DMS79 treated with DMSO at 0.1 percent for 48 hours (cell line): Measurements from ENCODE around the gene MARVELD1.

Experiments used
- DNase-seq: peaks from one replicate; lab custom pipeline; 2025; lab: John Stamatoyannopoulos, UW

Gene MARVELD1

GRCh38 chr10:97755718-97756117, 42.2 kb downstream of the MARVELD1 start:
- no peak for DNase-seq

GRCh38 chr10:97757471-97757870, 43.9 kb downstream of the MARVELD1 start:
- no peak for DNase-seq

- peak; percentile 5 for DNase-seq
Observed at GRCh38 chr10:97759158-97759887, 45.8 kb downstream of the MARVELD1 start.

GRCh38 chr10:97759946-97760345, 46.4 kb downstream of the MARVELD1 start:
- DNase-seq = no peak

- no peak for DNase-seq
Observed at GRCh38 chr10:97760461-97761257, 47.1 kb downstream of the MARVELD1 start.

- DNase-seq = no peak
Observed at GRCh38 chr10:97761331-97761865, 47.9 kb downstream of the MARVELD1 start.

GRCh38 chr10:97762056-97762455, 48.5 kb downstream of the MARVELD1 start:
- no peak for DNase-seq

- DNase-seq = no peak
Observed at GRCh38 chr10:97762816-97763215, 49.3 kb downstream of the MARVELD1 start.

GRCh38 chr10:97763411-97763810, 49.9 kb downstream of the MARVELD1 start:
- no peak for DNase-seq

- no peak for DNase-seq
Observed at GRCh38 chr10:97763947-97764346, 50.4 kb downstream of the MARVELD1 start.

- DNase-seq = no peak
Observed at GRCh38 chr10:97764519-97764931, 51.0 kb downstream of the MARVELD1 start.

GRCh38 chr10:97765201-97765600, 51.7 kb downstream of the MARVELD1 start:
- no peak for DNase-seq

- DNase-seq = no peak
Observed at GRCh38 chr10:97766106-97766810, 52.7 kb downstream of the MARVELD1 start.

GRCh38 chr10:97766996-97767924, 53.7 kb downstream of the MARVELD1 start:
- no peak for DNase-seq
